ENCODE data around the gene TUBB2B.

TUBB2B gene

DNA sequence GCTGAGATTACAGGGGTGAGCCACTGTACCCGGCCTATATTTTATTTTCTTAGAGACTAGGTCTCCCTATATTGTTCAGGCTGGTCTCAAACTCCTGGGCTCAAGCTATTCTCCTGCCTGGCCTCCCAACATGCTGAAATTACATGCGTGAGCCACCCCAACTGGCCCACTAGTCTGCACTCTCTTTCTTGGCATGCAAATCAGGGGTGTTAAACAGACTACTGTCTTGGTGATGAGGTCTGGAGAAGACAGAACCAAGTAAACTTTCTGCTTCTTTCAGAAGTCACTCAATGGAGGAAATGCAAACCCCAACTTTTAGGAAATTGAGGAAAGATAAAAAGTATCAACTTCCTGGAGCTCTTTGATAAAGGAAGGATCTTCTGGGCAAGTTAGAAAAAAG lies 8.0 kb upstream of the TUBB2B start:
- DNase-seq (ENCODE audit: low read depth in 2 of 3, low spot score in 2 of 3): no peak

DNA sequence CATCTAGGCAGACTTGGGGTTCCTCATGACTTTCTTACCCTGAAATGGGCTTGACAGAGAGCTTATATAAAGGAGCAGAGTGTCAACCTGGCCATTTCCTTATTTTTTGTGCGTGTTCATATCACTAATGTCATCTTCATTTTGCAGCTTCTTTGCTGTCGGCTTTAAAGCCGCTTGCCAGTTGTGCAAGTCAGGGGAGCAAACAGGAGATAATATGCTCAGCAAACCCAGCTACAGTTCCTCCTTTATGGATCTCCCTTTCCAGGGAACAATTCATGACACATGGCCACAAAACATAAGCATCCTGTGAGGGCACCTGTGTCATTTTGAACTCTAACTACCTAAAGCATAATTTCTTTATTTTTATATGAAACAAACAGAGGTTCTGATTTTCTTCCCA lies 6.5 kb upstream of the TUBB2B start:
- no peak for DNase-seq (ENCODE audit: low read depth in 2 of 3, low spot score in 2 of 3)

DNA sequence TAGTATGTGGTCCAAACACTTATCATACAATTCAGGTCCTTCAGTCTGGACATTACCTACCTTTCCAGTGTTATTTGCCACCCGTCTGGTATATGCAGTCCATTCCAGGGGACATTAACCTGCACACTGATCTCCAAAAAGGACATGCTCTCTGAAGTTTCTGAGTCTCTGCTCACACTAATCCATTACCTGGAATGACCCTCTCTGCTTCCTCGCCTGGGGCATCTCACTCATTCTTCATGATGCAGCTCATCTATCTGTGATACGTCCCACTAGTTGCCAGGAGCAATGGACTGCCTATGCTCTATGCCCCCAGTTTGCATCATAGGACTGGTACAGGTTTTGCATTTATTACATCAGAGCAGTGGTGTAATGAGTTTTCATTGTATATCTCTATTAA lies 5.9 kb upstream of the TUBB2B start:
- DNase-seq (ENCODE audit: low read depth in 2 of 3, low spot score in 2 of 3): no peak

DNA sequence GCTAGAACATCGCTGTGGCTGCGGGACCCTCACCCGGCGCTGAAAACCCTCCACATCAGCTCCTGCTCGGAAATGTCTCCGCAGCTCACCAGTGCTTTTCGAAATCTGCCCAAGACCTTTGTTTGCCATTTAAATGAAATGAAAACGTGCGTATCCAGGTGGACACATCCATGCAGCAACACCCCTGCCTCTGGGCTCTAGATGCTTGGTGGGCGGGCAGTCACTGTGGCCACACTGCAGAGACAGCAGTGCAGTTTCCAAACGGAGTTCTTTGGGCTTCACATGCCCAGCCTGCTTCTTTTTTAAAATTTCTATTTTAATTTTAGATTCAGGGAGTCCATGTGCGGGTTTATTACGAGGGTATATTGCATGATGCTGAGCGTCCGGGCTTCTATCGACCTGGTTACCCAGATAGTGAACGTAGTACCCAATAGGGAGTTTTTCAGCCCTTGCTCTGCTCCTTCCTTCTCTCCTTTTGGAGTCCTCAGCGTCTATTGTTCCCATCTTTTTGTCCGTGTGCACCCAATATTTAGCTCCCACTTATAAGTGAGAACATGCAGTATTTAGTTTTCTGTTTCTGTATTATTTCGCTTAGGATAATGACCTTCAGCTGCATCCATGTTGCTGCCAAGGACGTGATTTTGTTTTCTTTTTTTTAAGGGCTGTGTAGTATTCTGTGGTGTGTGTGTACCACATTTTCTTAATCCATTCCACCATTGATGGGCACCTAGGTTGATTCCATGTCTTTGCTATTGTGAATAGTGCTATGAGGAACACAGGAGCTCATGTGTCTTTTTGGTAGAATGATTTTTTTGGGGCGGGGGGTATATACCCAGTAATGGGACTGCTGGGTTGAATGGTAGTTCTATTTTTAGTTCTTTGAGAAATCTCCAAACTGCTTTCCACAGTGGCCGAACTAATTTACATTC lies 4.8 kb upstream of the TUBB2B start:
- no peak for DNase-seq (ENCODE audit: low read depth in 2 of 3, low spot score in 2 of 3)

DNA sequence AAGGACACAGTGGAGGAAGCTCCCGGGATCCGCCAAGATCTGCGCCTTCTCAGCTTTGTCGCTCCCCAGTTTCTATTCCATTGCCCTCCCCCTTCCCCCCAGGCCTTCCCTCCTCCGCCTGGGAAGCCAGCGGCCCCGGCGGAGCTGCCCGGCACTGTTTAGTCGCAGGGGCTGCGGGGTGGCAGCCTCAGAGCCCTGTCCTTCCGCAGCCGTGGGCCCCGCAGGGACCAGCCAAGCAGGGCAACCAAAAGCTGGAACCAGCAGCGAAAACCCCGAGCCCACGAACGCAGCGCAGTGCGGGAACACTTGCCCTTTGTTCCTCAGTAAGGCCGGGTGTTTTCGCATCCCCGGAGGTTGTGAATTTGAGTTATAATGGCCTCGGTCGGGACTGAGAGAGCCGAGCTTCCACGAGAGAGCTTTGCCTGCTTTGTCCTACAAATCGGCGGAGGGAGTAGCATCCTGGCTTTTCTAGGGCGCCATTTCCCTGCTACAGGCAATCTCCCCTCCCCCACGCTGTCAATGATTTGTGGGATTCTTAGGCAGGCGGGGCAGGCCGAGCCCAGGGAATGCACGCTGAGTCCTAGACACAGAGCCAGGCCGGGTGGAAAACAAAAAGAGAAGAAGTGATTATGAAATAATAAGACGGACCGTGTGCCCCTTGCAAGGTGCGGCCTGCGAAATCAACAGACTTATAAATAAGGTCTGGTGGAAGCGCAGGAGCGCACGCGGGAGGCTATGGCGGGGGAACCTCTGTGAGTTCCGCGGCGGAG lies 4.0 kb upstream of the TUBB2B start:
- DNase-seq (ENCODE audit: low read depth in 2 of 3, low spot score in 2 of 3): no peak

DNA sequence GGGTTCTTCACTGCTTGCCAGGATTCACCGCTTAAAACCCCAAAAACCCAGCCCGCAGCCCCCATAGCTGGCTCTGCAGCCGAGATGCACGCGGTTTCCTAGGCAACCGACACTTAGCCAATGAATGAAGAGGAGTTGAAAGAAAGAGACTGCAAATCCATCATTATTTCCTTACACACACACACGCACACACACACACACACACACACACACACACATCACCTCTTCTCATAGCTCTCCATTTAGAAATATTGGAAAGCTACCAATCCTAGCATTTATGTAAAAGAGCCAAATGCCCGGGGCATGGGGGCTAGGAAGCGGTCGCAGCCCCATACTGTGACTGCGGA lies 3.4 kb upstream of the TUBB2B start:
- no peak for DNase-seq (ENCODE audit: low read depth in 2 of 3, low spot score in 2 of 3)

DNA sequence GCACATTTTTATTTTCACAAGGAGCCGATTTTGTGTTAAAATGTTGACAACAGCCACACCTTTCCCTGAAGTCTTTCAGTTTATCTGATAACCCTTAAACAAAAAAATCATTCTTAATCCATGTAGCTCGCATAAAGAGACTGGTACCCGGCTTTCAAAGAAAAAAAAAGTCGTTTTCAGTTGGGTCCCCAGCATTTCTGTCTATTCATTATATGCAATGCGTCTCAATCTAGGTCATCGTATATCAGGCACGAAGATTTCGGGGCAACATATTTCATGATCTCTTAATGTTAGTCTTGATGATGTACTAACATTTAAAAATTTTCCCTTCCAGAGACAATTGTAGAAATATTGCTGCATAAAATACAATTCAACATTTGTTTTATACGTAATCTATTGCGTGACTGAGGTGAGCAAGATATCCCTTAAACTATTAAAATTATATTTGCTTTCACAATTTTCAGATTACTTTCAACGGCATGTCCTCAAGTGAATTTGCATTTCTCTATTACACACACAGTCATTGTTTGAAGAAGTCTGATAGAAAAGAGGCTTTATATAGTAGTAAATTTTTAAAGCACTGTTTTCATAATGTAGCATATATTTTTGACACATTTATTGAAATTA lies 2.9 kb upstream of the TUBB2B start:
- DNase-seq (ENCODE audit: low read depth in 2 of 3, low spot score in 2 of 3): no peak

DNA sequence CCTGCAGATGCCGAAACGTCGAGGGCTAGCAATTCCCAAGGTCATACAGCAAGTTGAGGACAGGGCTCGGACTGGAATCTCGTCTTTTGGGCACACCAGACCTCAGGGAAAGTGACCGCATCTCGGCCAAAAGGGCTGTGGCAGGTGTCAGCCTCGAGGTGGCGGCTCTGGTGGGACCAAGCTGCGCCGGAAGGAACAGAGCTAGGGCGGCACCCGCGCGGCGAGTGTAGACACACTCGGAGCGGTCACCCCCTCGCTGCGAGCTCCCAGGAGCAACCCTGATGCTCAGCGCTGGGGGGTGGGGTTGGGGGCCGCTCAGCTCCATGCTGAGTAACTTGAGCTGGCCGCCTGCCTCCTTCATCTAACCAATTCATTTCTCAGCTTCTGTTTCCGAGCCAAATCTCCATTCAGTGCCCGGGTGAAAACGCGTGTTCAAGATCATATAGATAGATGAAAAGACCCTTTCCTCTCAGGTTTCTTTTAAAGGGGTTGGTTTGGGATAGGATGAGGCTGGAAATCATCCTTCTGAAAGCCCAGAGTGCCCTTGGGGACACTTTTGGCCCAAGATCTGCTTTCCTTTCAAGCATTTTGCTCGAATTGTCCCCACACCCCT lies 2.2 kb upstream of the TUBB2B start:
- DNase-seq (ENCODE audit: low read depth in 2 of 3, low spot score in 2 of 3): no peak

DNA sequence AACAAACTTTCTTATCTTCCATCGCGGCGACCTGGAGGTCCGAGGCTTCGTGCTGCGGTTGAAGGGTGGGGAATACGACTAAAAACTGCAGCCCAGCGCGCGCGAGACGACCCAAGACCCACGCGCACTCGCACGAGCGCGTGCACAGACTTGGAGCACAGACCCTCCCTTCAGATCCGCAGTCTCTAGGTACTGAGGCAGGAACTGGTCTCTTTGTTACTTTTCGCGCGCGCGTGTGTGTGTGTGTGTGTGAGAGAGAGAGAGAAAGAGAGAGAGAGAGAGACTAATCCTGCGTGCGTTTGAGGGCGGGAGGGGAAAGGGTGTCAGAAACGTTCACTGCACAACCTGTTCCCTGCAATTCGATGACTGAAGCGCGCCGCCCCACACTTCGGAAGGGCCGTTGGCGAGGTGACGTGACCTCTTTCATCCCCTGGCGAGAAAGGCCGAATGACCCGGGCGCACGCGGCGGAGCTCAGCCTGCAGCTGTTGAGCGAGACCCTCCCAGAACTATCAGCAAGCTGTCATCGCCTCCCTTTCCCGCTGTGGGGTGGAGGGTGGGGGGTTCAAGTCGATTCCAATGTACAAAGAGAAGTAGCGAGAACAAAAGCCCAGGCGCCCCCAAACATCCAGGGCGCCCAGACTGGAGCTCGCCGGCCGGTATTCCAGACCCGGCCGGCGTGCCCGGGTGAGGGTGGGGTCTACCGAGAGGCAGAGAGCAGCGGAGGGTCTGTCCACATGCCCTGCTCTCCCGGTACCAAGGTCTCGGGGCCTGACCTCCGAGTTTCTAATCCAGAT lies 1.5 kb upstream of the TUBB2B start:
- DNase-seq (ENCODE audit: low read depth in 2 of 3, low spot score in 2 of 3): no peak

DNA sequence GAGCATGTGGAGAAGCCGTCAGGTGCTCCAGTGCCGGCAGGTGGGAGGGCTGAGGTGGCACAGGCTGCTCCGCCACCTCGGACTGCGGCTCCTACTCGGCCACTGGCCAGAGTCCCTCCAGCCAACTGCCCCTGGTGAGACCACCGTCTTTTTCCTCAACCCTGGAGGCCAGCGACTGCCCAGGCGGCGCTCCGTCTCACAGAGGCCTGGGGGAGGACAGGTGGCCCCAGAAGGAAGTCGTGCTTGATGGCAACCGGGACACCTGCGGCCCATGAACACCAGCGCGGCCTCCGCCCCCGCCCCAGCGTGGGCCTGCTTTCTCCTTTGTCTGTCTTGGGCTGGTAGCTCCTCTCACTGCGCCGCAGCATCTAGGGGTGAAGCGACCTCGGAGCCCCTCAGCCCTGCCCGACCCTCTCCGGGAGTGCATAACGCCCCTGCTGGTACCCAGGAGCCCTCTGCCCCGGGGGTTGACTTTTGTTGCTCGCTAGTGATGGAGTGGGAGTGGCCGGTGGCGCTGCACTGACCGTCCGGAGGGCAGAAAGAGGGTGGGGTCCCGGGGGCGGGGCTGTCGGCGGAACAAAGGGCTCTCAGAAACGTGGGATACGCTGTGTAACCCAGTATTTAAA lies 706 bp upstream of the TUBB2B start:
- DNase-seq (ENCODE audit: low read depth in 2 of 3, low spot score in 2 of 3): no peak

DNA sequence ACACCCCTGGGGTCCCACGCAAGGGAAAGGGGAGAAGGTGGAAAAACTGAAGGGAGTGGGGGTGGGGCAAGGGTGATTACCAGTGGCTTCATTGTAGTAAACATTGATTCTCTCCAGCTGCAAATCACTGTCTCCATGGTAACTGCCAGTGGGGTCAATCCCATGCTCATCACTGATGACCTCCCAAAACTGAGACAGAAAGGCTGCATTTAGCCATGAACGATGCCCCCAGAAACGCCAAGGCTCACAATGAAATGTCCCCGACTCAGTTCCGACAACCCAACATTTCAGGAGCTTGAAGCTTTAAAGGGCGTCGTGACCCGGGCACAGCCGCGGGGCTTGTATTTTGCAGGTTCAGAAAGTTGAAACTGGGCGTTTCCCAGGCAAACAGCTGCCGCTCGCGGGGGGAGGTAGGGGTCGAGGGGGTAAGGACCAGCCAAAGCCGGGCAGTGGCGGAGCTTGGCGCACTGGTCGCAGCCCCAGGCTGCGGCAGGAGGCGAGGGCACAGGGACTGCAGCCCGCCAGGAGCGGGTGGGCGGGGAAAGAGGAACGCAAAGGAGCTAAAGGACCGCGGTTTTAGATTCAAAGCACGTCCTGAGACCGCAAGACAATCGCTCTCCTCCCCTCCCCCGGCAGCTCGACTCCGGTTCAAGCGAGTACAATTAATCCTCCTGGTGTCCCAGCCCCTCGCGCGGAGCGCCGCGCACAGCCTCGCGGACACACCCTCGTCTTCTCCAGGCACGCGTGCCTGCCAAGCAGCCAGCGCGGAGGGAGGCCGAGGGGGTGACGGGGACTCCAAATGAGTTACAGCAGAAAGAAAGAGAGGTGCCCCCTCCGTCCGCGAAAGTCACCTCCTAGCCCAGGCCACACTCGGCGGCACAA lies 731 bp downstream of the TUBB2B start:
- no peak for DNase-seq (ENCODE audit: low read depth in 2 of 3, low spot score in 2 of 3)

DNA sequence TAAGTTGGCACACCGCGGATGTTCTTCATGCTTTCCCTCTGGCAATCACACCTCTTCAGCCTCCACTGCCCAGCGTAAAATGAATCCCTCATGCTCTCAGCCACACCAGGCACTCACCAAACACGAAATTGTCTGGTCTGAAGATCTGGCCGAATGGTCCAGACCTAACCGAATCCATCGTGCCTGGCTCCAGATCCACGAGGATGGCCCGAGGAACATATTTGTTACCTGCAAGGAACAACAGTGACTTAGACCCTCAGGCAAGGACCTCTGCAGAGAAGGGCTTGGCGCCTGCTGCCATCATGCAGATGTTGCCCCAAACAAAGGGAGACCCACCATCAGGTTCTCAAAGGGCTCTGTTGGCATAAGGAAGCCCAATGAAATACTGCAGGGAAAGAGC lies 1.4 kb downstream of the TUBB2B start:
- DNase-seq (ENCODE audit: low read depth in 2 of 3, low spot score in 2 of 3): no peak

DNA sequence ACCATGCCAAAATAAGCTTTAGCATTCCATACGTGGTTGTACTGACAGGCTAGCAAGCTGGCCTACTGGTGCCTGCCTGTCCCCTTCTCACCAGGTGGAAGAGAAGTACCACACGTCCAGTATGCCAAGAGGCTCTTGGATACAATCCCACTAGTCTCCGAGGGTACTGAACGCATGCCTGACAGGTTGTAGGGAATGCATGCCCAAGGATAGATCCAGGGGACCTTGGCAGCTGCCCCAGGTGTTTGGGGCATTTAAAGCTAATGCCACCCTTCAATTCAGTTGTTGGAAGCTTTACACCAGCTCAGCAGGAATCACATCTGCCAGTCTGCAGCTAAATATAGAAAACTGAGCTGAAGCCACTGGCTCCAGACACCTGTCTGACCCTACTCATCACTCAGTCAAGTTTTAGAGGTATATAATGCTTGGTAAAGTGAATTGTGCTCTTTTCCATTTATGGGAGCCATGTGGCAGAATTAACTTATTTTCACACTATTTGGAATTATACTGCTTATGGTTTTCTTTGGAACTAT lies 4.9 kb downstream of the TUBB2B start:
- DNase-seq (ENCODE audit: low read depth in 2 of 3, low spot score in 2 of 3): no peak

DNA sequence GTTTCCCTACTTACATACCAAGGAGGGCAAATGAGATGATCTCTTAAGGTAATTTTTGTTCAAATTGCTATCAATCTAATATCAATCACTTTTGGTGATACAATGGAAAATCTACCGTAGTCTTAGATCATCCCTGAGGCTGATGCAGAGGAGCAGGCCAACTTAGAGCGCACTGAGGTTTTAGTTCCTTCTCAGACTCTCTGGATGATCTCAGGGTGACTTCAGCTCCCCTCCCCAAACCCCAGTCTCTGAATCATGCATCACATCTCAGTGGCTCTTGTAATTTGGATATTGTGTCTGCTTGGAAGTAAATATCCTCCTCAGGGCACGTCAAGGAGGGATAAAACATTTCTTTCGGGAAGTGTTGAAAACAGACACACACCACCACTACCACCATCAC lies 5.9 kb downstream of the TUBB2B start:
- no peak for DNase-seq (ENCODE audit: low read depth in 2 of 3, low spot score in 2 of 3)

DNA sequence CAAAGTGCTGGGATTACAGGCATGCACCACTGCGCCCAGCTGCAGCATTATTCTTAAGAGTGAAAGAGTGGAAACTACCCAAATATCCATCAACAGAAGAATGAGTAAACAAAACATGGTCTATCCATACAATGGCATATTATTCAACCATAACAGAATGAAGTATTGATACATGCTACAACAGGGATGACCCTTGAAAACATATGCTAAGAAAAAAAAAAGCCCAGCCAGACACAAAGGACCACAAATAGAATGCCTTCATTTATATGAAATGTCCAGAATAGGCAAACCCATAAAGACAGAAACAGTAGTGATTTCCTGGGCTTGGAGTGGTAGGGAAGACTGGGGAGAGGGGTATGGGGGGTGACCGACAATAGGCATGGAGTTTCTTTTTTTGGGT lies 7.1 kb downstream of the TUBB2B start:
- DNase-seq (ENCODE audit: low read depth in 2 of 3, low spot score in 2 of 3): no peak

DNA sequence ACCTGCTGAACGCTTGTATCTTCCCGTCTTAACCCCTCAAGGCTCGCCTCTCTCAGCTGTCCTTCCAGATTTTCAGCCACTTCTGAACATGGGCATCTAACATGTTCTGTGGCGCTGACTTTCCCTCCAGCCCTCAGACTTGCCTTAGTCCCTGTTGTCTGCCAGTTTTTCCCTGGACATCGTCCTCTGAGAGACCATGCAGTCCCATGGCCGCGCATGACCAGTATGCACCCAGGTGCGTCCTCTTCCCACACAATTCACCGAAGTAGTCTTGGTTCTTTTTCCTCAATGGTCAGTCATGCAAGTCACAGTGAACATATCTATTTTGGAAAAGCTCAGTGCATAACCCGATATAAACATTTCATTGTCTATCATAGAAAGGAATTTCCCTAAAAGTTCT lies 9.2 kb downstream of the TUBB2B start:
- no peak for DNase-seq (ENCODE audit: low read depth in 2 of 3, low spot score in 2 of 3)

DNA sequence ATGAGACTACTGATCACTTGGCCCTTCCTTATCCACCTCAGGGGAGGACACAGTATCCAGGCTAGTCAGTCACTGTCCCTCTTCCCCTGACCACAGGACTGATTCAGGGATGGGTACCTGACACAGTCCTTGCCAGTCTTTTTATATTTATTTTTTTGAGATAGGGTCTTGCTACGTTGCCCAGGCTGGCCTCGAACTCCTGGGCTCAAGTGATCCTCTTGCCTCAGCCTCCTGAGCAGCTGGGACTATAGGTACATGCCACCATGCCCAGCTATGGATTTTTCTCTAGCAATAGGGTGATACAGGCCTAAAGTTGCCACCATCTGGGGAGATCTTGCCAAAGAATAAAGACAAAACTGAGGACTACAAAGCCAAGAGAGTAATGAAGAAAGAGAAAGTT lies 10.2 kb downstream of the TUBB2B start:
- DNase-seq (ENCODE audit: low read depth in 2 of 3, low spot score in 2 of 3): no peak

DNA sequence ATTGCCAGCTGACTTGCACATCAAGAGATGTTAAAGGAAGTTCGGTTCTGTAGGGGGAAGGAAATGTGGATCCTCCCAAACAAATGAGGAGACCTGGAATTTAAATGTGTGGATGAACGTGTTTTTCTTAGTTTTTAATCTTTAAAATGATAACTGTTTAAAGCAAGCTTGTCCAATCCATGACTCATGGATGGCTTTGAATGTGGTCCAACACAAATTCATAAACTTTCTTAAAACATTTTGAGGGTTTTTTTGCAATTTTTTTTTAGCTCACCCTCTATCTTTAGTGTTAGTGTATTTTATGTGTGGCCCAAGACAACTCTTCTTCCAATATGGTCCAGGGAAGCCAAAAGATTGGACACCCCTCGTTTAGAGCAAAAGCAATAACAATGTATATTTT lies 12.6 kb downstream of the TUBB2B start:
- DNase-seq (ENCODE audit: low read depth in 2 of 3, low spot score in 2 of 3): no peak

DNA sequence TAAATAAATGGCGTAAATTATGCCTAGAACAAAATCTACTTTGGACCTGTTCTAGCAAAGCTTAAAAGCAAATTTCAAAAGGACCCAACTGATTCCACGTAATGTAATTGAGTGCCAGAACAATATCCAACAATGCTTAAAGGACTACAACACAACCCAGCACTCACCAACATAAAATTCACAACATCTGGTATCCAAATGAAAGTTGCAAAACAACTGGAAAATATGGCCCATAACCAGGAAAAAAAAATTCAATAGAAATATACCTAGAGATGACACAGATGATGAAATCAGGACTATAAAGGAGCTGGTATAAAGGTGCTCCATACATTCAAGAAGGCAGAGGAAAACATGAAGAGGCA lies 14.1 kb downstream of the TUBB2B start:
- no peak for DNase-seq (ENCODE audit: low read depth in 2 of 3, low spot score in 2 of 3)

Data from activated CD8-positive, alpha-beta memory T cell treated with anti-CD3 and anti-CD28 coated beads for 48 hours (primary cell).